Neural cell (in vitro differentiated cells): ENCODE results near the gene MYO6.

ENCODE experiments used
- EZH2 ChIP-seq: fragments of 200-600, 300-800 bp; shearing (Covaris generic), sonication (generic); IDR thresholded peaks from 2 replicates; pipeline ENCODE4 v1.6.1; 2014; ENCODE audit warnings: antibody characterized with exemption, low read length, borderline replicate concordance, mild to moderate bottlenecking; ENCODE audit not compliant: insufficient read depth, poor library complexity, severe bottlenecking
- POLR2AphosphoS5 ChIP-seq: IDR thresholded peaks from 2 replicates; pipeline ENCODE4 v1.6.1; 2012
- TAF1 ChIP-seq: IDR thresholded peaks from 2 replicates; pipeline ENCODE4 v1.6.1; 2012; ENCODE audit warnings: low read depth
- TF ChIP-seq, protein P1 (sequence below): fragments of 450-650 bp; IDR thresholded peaks from 2 replicates; pipeline ENCODE4 v1.5.1; 2014; ENCODE audit warnings: antibody characterized with exemption, mild to moderate bottlenecking, moderate library complexity; ENCODE audit not compliant: poor library complexity, severe bottlenecking

DNA sequence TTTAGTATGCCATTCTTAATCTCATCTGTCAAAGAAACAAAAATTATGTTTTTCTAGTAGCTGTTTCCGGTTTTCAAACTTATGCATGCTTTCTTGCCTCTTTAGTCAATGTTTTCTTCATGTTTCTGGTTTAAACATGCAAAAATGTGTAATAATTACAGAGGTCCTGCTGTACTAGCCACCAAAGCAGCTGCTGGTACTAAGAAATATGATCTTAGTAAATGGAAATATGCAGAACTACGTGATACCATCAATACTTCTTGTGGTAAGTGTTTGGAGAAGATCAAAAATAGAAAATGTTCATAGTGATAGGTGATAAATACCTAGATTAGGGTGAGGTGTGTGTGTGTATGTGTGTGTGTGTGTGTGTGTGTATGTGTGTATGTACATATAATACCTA is 158.4 kb downstream of the MYO6 start:
- TF ChIP-seq, protein P1, sequence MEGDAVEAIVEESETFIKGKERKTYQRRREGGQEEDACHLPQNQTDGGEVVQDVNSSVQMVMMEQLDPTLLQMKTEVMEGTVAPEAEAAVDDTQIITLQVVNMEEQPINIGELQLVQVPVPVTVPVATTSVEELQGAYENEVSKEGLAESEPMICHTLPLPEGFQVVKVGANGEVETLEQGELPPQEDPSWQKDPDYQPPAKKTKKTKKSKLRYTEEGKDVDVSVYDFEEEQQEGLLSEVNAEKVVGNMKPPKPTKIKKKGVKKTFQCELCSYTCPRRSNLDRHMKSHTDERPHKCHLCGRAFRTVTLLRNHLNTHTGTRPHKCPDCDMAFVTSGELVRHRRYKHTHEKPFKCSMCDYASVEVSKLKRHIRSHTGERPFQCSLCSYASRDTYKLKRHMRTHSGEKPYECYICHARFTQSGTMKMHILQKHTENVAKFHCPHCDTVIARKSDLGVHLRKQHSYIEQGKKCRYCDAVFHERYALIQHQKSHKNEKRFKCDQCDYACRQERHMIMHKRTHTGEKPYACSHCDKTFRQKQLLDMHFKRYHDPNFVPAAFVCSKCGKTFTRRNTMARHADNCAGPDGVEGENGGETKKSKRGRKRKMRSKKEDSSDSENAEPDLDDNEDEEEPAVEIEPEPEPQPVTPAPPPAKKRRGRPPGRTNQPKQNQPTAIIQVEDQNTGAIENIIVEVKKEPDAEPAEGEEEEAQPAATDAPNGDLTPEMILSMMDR: no peak
- no peak for TF ChIP-seq POLR2AphosphoS5
- no peak for TF ChIP-seq EZH2
- TF ChIP-seq TAF1: no peak
